ENCODE data around the gene LEMD1.

Gene LEMD1

GRCh38 chr1:205350691-205351141, 71.1 kb downstream of the LEMD1 start:
- no peak for DNase-seq (ENCODE audit: low spot score)
- TF ChIP-seq CTCF (IDR thresholded peaks at IDR 0.05; ENCODE audit: extremely low read depth, missing control alignments) = no peak

GRCh38 chr1:205350124-205350523, 71.7 kb downstream of the LEMD1 start:
- no peak for TF ChIP-seq CTCF (IDR thresholded peaks at IDR 0.05; ENCODE audit: extremely low read depth, missing control alignments)
- DNase-seq (ENCODE audit: low spot score) = no peak

- no peak for TF ChIP-seq CTCF (IDR thresholded peaks at IDR 0.05; ENCODE audit: extremely low read depth, missing control alignments)
- DNase-seq (ENCODE audit: low spot score) = no peak
These were observed 73.0 kb downstream of the LEMD1 start for GRCh38 chr1:205348554-205349487.

- TF ChIP-seq CTCF (IDR thresholded peaks at IDR 0.05; ENCODE audit: extremely low read depth, missing control alignments) = no peak
- DNase-seq (ENCODE audit: low spot score) = no peak
These were observed 74.8 kb downstream of the LEMD1 start for GRCh38 chr1:205346956-205347574.

- TF ChIP-seq CTCF (IDR thresholded peaks at IDR 0.05; ENCODE audit: extremely low read depth, missing control alignments) = no peak
- no peak for DNase-seq (ENCODE audit: low spot score)
These were observed 76.1 kb downstream of the LEMD1 start for GRCh38 chr1:205345761-205346160.

- DNase-seq (ENCODE audit: low spot score) = no peak
- no peak for TF ChIP-seq CTCF (IDR thresholded peaks at IDR 0.05; ENCODE audit: extremely low read depth, missing control alignments)
These were observed 77.6 kb downstream of the LEMD1 start for GRCh38 chr1:205344066-205344928.
